MM.1S (cell line): Measurements from ENCODE around the gene APOC3.

Source experiments
- DNase-seq: peaks from one replicate; pipeline ENCODE4 v3.0.0-alpha.2; 2015
- H2AFZ ChIP-seq: fragments of 300-600 bp; sonication (generic); 2 replicates; pipeline ENCODE4 v1.6.0; 2016; ENCODE audit warnings: antibody characterized with exemption, low read length
- H3F3A ChIP-seq: fragments of 300-600 bp; sonication (generic); 2 replicates; pipeline ENCODE4 v1.6.1; 2016; ENCODE audit warnings: mild to moderate bottlenecking, antibody characterized with exemption, low read length, moderate library complexity, mixed read lengths; ENCODE audit not compliant: insufficient read depth
- H3K27ac ChIP-seq: fragments of 300-600 bp; sonication (generic); 2 replicates; pipeline ENCODE4 v1.5.1; 2016; ENCODE audit warnings: mild to moderate bottlenecking, low read length
- H3K27me3 ChIP-seq: fragments of 300-600 bp; sonication (generic); replicated peaks from 2 replicates; pipeline ENCODE4 v1.6.0; 2016; ENCODE audit warnings: low read length; ENCODE audit not compliant: insufficient read depth
- H3K36me3 ChIP-seq: fragments of 300-600 bp; sonication (generic); replicated peaks from 2 replicates; pipeline ENCODE4 v1.6.1; 2016; ENCODE audit warnings: mild to moderate bottlenecking, low read length, mixed read lengths; ENCODE audit not compliant: insufficient read depth
- H3K4me1 ChIP-seq: fragments of 300-600 bp; sonication (generic); 2 replicates; pipeline ENCODE4 v1.6.1; 2016; ENCODE audit warnings: low read length, mixed read lengths
- H3K4me2 ChIP-seq: fragments of 300-600 bp; sonication (generic); 2 replicates; pipeline ENCODE4 v1.6.0; 2016; ENCODE audit warnings: low read depth, low read length
- H3K4me3 ChIP-seq: fragments of 300-600 bp; sonication (generic); 2 replicates; pipeline ENCODE4 v1.5.1; 2016; ENCODE audit warnings: low read length, mixed read lengths
- H3K79me2 ChIP-seq: fragments of 300-600 bp; sonication (generic); 2 replicates; pipeline ENCODE4 v1.6.1; 2016; ENCODE audit warnings: mixed run types, low read length, mixed read lengths
- H3K9ac ChIP-seq: fragments of 300-600 bp; sonication (generic); 2 replicates; pipeline ENCODE4 v1.6.1; 2016; ENCODE audit warnings: low read length, mixed read lengths
- H3K9me2 ChIP-seq: fragments of 300-600 bp; sonication (generic); replicated peaks from 2 replicates; pipeline ENCODE4 v1.6.1; 2016; ENCODE audit warnings: mild to moderate bottlenecking, low read length, mixed read lengths; ENCODE audit not compliant: insufficient read depth
- H3K9me3 ChIP-seq: fragments of 300-600 bp; sonication (generic); replicated peaks from 2 replicates; pipeline ENCODE4 v1.6.1; 2016; ENCODE audit warnings: mild to moderate bottlenecking, low read length, mixed read lengths; ENCODE audit not compliant: insufficient read depth
- H4K20me1 ChIP-seq: fragments of 300-600 bp; sonication (generic); 2 replicates; pipeline ENCODE4 v1.6.1; 2016; ENCODE audit warnings: mild to moderate bottlenecking, low read length, moderate library complexity, mixed read lengths; ENCODE audit not compliant: insufficient read depth
- EZH2 ChIP-seq: fragments of 300-600 bp; sonication (generic); optimal IDR thresholded peaks from 2 replicates; pipeline ENCODE3; 2017; ENCODE audit warnings: low read depth, mild to moderate bottlenecking, antibody characterized with exemption, low read length, mixed read lengths
- EZH2phosphoT487 ChIP-seq: fragments of 300-600 bp; sonication (generic); IDR thresholded peaks from 2 replicates; pipeline ENCODE4 v1.6.1; 2018; ENCODE audit warnings: antibody characterized with exemption, low read length
- TF ChIP-seq, protein P1 (sequence below): fragments of 300-600 bp; sonication (generic); IDR thresholded peaks from 2 replicates; pipeline ENCODE4 v1.5.1; 2016; ENCODE audit warnings: antibody characterized with exemption, low read length, mixed read lengths

Gene APOC3

DNA sequence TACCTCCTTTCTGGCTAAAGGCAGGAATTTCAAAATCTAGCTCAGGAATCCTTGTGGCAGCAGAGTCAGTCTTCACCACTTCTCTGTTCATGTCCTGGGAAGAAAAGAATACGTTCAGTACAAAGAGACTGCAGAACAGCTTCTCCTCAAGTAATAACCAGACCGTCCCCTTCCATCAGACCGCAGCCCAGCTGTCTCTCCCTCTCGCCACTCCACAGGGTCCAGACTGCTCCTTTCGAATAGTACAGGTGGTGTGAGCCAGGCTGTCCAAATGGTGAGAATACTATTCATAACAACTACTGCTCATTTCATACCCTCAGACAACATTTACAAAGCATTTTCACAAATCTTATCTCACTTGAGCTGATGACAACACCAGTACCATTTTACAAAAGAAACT, 42.7 kb upstream of the APOC3 start:
- H4K20me1 ChIP-seq = no peaks in the 10 kb centered on the region
- no peak overlapping the region for H3K27ac ChIP-seq
- H2AFZ ChIP-seq = no peak overlapping the region

DNA sequence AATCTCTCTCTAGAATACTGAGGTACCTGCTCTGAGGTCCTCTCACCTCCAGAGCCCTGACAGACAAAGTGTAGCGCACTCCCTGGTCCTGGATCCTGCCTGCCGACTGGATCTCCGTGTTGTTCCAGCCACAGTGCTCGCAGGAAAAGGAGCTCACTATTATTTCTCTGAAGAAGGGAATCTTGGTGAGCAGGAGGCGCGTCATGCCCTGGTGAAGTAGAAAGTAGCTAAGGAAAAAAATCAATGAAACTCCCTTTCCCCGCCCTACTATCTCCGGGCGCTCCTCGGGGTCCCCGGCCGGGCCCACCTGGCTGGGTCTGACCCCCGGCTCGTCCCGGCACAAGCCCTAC, 42.3 kb upstream of the APOC3 start:
- Histone ChIP-seq H3K27me3 (no peaks in the 10 kb centered on the region), H3K4me1 (peaks cover 20% of the 10 kb centered on the region), H3K4me3 (peak overlapping the region; percentile 89), H3K9ac (peak overlapping the region; percentile 88), H4K20me1 (no peaks in the 10 kb centered on the region), H2AFZ (peak overlapping the region; percentile 65), H3F3A (no peaks in the 10 kb centered on the region; the same call in 1 of the 2 replicates), H3K27ac (peak overlapping the region; percentile 28; the same call in 1 of the 2 replicates), H3K9me2 (no peaks in the 10 kb centered on the region), H3K79me2 (peaks cover 26% of the 10 kb centered on the region), H3K9me3 (no peaks in the 10 kb centered on the region), H3K36me3 (0 out of 2 replicates have a peak, but pooled peaks cover 8% of the 10 kb centered on the region), H3K4me2 (peak overlapping the region; percentile 85)
- no peak for DNase-seq
- TF ChIP-seq, protein P1, sequence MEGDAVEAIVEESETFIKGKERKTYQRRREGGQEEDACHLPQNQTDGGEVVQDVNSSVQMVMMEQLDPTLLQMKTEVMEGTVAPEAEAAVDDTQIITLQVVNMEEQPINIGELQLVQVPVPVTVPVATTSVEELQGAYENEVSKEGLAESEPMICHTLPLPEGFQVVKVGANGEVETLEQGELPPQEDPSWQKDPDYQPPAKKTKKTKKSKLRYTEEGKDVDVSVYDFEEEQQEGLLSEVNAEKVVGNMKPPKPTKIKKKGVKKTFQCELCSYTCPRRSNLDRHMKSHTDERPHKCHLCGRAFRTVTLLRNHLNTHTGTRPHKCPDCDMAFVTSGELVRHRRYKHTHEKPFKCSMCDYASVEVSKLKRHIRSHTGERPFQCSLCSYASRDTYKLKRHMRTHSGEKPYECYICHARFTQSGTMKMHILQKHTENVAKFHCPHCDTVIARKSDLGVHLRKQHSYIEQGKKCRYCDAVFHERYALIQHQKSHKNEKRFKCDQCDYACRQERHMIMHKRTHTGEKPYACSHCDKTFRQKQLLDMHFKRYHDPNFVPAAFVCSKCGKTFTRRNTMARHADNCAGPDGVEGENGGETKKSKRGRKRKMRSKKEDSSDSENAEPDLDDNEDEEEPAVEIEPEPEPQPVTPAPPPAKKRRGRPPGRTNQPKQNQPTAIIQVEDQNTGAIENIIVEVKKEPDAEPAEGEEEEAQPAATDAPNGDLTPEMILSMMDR = no peak
- TF ChIP-seq EZH2phosphoT487 (no peak), EZH2 (no peak)

More for the DNA sequence above, 42.7 kb upstream of the APOC3 start:
- H3K36me3 ChIP-seq = 0 out of 2 replicates have a peak, but pooled peaks cover 8% of the 10 kb centered on the region
- peak overlapping the region; percentile 85 for H3K4me2 ChIP-seq
- H3K4me3 ChIP-seq = peak overlapping the region; percentile 89
- no peaks in the 10 kb centered on the region for H3K9me2 ChIP-seq
- DNase-seq = no peak
- H3K4me1 ChIP-seq = peaks cover 20% of the 10 kb centered on the region
- no peaks in the 10 kb centered on the region for H3K27me3 ChIP-seq
- H3K9ac ChIP-seq = peak overlapping the region; percentile 88
- H3F3A ChIP-seq = no peaks in the 10 kb centered on the region; the same call in 1 of the 2 replicates
- peaks cover 26% of the 10 kb centered on the region for H3K79me2 ChIP-seq
- TF ChIP-seq EZH2 = no peak
- no peak for TF ChIP-seq EZH2phosphoT487
- TF ChIP-seq, protein P1 = no peak
- H3K9me3 ChIP-seq = no peaks in the 10 kb centered on the region

DNA sequence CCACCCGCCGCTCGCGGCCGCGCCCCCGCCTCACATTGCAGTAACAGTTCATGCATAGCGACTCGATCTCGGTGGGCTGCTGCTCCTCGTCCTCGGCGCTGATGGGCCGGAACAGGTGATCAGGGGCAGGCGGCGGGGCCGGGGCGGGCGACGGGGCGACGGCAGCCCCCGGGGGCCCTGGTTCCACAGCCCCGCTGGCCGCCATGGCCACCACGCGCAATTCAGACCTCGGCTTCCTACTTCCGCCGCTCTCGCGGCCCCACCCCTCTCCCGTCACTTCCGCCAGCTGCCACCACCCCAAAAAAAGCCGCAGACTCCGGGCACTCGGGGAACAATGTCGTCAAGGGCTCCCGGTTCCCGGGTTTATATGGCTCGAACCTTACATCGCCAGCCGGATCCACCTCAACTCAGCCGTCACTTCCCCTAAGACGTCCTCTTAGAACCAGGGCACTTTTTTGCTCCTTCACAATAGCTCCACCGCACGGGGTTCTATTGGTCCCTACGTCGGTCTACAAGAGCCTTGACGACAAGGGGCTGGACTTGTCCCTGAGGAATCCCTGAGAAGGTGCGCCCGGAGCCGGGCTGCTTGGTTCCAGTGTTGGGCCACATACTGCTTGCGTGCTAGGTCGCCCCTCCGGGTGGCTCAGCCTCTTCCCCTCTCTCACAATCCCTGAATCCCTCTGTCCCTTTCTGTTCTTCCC, 41.8 kb upstream of the APOC3 start, which contains the start of gene ZPR1:
ZPR1 (minus strand) TSS at position 238 of the 701 bp plus-strand sequence; CDS start at position 205, 33 bp downstream.
- Histone ChIP-seq H3K9me3 (no peaks in the 10 kb centered on the region), H3K4me1 (peaks cover 20% of the 10 kb centered on the region), H3F3A (no peaks in the 10 kb centered on the region; the same call in 1 of the 2 replicates), H3K4me3 (peak within 1 kb of the TSS; percentile 89), H3K27me3 (no peaks in the 10 kb centered on the region), H3K36me3 (0 out of 2 replicates have a peak, but pooled peaks cover 8% of the 10 kb centered on the region), H3K4me2 (peak within 1 kb of the TSS; percentile 85), H4K20me1 (no peaks in the 10 kb centered on the region), H3K9me2 (no peaks in the 10 kb centered on the region), H3K27ac (peak within 1 kb of the TSS; percentile 28; the same call in 1 of the 2 replicates), H3K79me2 (peaks cover 26% of the 10 kb centered on the region), H3K9ac (peak within 1 kb of the TSS; percentile 88), H2AFZ (peak within 1 kb of the TSS; percentile 65)
- peak; percentile 64 for DNase-seq
- TF ChIP-seq, protein P1 = no peak
- TF ChIP-seq EZH2 = no peak
- no peak for TF ChIP-seq EZH2phosphoT487
